ENCODE data around the gene PRRT4.
A peak's percentile ranks its signal among the peaks of the same experiment; 100 is the strongest.

PRRT4 gene

DNA sequence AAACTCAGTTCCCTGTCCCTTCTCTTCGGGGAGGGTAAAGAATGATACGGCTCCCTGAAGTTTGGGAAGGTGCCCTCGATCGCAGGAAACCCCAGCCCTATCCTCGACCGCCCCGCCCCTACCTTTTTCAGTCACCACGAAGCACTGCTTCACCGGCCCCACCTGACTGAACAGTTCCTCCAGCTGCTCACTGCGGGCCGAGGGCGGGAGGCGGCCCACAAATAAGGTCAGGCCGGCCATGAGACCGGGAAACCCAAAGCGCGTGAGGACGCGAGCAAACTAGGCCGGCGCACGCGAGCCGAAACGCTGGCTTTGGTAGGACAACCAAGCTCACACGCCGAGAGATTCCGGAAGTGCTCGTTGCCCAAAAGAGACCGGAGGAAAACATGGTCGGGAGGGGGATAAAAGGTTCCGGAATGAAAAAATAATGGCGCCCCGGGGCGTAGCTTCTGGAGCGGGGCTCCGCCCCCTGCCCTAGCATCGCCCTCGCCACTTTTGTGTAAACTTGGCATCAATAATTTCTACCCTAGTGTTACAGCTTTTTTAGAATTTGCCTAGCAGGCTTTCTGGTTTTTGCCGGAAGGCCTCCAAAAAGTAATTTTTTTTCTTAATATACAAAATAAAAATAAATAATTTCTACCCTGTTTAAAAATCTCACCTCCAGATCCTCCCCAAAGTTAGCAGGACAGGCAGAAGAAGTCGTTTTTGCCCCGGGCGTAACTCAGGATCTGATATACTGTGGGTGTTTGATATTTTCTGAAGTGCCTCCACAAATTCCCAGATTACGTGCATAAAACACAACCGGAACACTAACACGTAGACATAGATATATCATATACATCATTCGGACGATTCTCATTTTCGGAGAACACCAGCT lies 17.7 kb downstream of the PRRT4 start, which contains the start of gene RBM28:
Gene RBM28, minus strand, starts transcription at position 355 of the 877 bp plus-strand sequence. Its CDS starts 115 bp downstream, at position 240.
- peak; percentile 71 to 81 for DNase-seq

GRCh38 chr7:128341733-128342132 lies 19.8 kb downstream of the PRRT4 start:
- DNase-seq: no peak

- DNase-seq: no peak
Measured at GRCh38 chr7:128335730-128336129, 25.8 kb downstream of the PRRT4 start.

DNA sequence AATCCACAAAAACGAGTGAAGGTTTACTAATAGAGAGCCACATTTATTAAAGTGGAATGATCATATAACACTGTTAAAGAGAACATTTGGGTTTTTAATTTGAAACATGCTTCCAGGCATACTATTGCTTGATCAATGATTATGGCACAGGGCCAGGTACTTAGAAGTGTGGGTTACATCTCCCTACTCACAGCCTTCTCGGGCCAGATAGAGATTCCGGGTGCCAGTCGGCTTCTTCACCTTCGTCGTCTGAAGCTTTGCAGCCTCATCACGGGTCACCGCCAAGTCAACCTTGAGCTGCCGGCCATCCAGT lies 37.2 kb downstream of the PRRT4 start:
- DNase-seq: no peak

DNA sequence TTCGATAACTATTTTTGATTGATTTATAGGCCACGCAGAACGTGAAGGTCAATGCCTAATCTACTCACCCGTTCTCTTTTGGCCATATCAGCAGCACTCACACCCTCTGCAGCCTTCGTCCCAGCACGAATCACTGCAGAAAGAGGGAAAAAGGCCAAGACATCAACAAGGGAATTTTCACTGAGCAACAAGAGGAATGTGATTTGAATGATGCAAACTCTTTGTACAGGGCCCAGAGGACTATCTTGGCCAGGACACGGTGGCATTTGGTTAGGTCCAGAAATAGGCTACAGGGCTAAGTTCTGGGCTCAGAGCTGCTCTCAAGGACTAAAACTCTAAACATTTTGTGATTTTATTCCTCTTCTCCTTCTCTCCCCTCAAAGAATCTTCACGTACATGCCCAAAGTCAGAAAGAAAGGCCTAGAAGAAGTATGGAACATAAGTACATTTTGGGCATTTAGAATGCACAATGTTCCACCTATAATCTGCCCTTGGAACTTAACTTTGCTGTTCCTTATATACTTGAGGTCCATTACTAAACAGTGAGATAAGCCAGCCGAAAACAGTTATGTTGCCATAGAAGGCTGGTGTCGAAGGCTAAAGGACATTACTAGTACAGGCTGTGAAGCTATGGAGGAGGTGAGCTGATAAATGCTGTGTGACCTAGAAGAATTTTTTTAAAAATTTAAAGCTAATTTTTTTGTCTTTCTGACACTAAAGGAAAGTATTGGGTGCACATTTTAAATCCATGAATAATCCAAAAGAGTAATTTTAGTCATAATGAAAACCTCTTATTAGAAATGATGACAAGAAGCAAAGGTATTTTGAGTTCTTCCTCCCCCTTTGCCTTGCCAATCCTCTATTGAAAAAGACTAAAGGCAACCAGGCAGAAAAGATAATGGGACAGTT lies 37.8 kb downstream of the PRRT4 start:
- DNase-seq: no peak

- no peak for DNase-seq
Measured at GRCh38 chr7:128323040-128323439, 38.5 kb downstream of the PRRT4 start.

DNA sequence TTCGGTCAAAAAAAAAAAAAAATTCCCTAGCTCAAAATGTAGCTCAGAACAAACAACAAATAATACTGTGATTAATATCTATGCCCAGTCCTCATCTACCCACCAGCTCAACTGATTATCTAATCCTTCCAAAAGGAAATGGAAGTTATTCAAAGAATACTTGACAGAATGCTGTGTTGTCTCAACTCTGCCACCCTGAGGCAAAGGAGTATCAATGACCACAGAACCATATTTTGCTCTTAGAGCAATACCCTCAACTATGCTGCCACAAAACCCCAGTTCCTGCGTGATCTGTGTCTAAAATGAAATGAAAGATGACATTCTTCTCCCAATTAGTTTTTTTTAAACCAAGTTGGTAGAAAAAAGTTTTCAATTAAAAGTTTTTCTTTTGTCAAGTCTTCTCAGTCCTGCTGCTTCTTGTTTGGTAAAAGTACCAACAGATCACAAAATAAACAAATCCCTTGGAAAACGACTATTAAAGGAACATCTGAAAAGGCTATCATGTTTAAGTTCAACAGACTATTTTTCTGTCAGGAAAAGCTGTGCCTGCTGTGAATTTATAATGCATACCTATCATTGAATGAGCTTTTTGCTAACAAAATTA lies 39.3 kb downstream of the PRRT4 start:
- no peak for DNase-seq

- DNase-seq: no peak
Measured at GRCh38 chr7:128321044-128321422, 40.5 kb downstream of the PRRT4 start.

GRCh38 chr7:128318691-128319090 lies 42.8 kb downstream of the PRRT4 start:
- DNase-seq: no peak

GRCh38 chr7:128311013-128311412 lies 50.5 kb downstream of the PRRT4 start:
- no peak for DNase-seq

DNA sequence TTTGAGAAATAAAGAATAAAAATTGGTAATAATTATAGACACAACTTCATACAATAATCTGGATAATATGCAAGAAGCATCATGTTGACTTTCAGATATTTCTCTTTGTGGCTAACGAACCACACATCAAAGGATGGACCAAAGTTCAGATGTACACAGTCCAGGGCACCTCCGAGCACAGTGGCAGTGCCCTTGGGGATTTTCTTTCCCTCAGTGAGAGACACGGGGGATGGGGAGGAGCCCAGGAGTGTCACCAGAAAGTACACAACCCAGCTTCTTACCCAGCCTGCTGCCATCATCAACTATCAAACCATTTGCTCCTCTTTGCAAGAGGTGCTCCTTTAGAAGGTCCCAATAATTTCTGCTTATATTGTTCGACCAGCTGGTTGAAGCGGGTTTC lies 51.0 kb downstream of the PRRT4 start:
- DNase-seq: no peak

- DNase-seq: no peak
Measured at GRCh38 chr7:128309976-128310375, 51.5 kb downstream of the PRRT4 start.

DNA sequence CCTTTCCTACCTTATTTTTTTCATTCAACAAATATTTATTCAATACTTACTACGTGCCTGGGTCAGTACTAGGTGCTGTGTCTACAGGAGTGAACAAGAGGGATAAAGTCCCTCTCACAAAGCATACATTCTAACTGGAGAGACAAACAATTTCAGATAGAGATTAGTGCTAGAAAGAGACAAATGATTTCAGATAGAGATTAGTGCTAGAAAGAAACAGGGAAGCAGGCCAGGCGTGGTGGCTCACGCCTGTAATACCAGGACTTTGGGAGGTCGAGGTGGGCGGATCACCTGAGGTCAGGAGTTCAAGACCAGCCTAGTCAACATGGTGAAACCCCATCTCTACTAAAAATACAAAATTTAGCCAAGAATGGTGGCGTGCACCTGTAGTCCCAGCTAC lies 52.4 kb downstream of the PRRT4 start:
- DNase-seq: no peak

- no peak for DNase-seq
Measured at GRCh38 chr7:128307061-128307460, 54.4 kb downstream of the PRRT4 start.

DNA sequence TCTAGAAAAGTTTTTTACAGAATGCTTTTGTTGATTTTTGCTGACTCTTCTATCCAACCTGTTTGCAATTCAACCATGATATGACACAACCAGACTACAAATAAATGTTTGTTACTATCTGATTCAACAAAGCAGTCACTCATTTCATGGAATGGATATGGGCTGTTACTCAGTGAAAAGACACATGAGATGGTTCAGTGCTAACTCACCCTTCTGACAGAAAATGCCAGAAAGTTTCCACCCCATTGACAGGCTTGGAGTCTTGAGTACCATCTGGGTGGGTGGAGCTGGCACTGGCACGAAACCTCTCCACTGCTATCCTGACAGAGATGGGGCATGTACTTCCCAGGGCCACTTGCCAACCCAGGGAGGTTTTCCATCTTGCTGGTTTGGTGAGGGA lies 57.3 kb downstream of the PRRT4 start:
- DNase-seq: no peak

GRCh38 chr7:128303643-128304042 lies 57.8 kb downstream of the PRRT4 start:
- DNase-seq: no peak

DNA sequence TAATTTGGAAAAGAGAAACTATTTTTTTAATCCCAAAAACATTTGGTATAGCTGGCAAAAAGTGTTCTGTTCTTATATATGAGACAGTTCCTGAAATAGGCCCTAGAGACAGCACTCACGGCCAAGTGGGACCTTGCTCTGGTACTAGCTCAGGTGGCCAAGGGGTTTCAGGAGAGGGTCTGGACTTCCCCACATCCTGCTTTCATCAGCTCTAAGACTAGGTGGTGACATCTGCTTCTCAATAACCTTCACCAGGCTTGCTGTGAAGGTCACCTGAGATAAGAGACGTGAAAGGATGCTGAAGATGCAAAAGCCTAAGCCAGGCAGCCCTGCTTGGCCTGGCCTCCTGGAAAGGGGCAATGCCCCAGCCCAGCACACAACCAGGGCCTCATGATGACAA lies 58.4 kb downstream of the PRRT4 start:
- DNase-seq: no peak

- DNase-seq: no peak
Measured at GRCh38 chr7:128302139-128302538, 59.4 kb downstream of the PRRT4 start.
